ENCODE data around the gene R3HDML.

R3HDML gene

GRCh38 chr20:44392088-44392775, 55.4 kb downstream of the R3HDML start:
- no peak for DNase-seq (ENCODE audit: low read depth in 1 of 2, low spot score in 1 of 2)
- no peak overlapping the region for H3K27ac ChIP-seq (replicated peaks)
- no peak overlapping the region for H3K4me3 ChIP-seq (replicated peaks; ENCODE audit: insufficient read depth, low read length)
- H3K27me3 ChIP-seq (ENCODE audit: insufficient read depth, poor library complexity, severe bottlenecking), result no peaks in the 10 kb centered on the region
- TF ChIP-seq SPI1 (IDR thresholded peaks at IDR 0.05; ENCODE audit: borderline replicate concordance, low read depth) (no peak), GABPA (IDR thresholded peaks at IDR 0.05; ENCODE audit: low read depth) (no peak), REST (IDR thresholded peaks at IDR 0.05; ENCODE audit: insufficient replicate concordance, low read depth) (no peak), CTCF (IDR thresholded peaks at IDR 0.05; ENCODE audit: insufficient read depth, low read length) (no peak), POLR2AphosphoS5 (IDR thresholded peaks at IDR 0.05; ENCODE audit: low read depth) (no peak)

- Histone ChIP-seq H3K27me3 (ENCODE audit: insufficient read depth, poor library complexity, severe bottlenecking) (no peaks in the 10 kb centered on the region), H3K27ac (replicated peaks) (no peak overlapping the region), H3K4me3 (replicated peaks; ENCODE audit: insufficient read depth, low read length) (no peak overlapping the region)
- no peak for DNase-seq (ENCODE audit: low read depth in 1 of 2, low spot score in 1 of 2)
- TF ChIP-seq CTCF (IDR thresholded peaks at IDR 0.05; ENCODE audit: insufficient read depth, low read length), result no peak
- no peak for TF ChIP-seq GABPA (IDR thresholded peaks at IDR 0.05; ENCODE audit: low read depth)
- TF ChIP-seq REST (IDR thresholded peaks at IDR 0.05; ENCODE audit: insufficient replicate concordance, low read depth), result no peak
- no peak for TF ChIP-seq POLR2AphosphoS5 (IDR thresholded peaks at IDR 0.05; ENCODE audit: low read depth)
- no peak for TF ChIP-seq SPI1 (IDR thresholded peaks at IDR 0.05; ENCODE audit: borderline replicate concordance, low read depth)
Measured at GRCh38 chr20:44392776-44393607, 56.1 kb downstream of the R3HDML start.

GRCh38 chr20:44393608-44394451, 57.0 kb downstream of the R3HDML start:
- Histone ChIP-seq H3K27ac (replicated peaks) (no peak overlapping the region), H3K27me3 (ENCODE audit: insufficient read depth, poor library complexity, severe bottlenecking) (no peaks in the 10 kb centered on the region), H3K4me3 (replicated peaks; ENCODE audit: insufficient read depth, low read length) (no peak overlapping the region)
- TF ChIP-seq REST (IDR thresholded peaks at IDR 0.05; ENCODE audit: insufficient replicate concordance, low read depth) (no peak), GABPA (IDR thresholded peaks at IDR 0.05; ENCODE audit: low read depth) (no peak), SPI1 (IDR thresholded peaks at IDR 0.05; ENCODE audit: borderline replicate concordance, low read depth) (no peak), POLR2AphosphoS5 (IDR thresholded peaks at IDR 0.05; ENCODE audit: low read depth) (no peak), CTCF (IDR thresholded peaks at IDR 0.05; ENCODE audit: insufficient read depth, low read length) (no peak)
- no peak for DNase-seq (ENCODE audit: low read depth in 1 of 2, low spot score in 1 of 2)

Measured in HL-60 (cell line).